HUES48 (cell line): ENCODE data around the gene DPM3.
A peak's percentile ranks its signal among the peaks of the same experiment; 100 is the strongest.

Source experiments
- H3K27ac ChIP-seq: one replicate; pipeline ENCODE4 v1.7.0; 2013; ENCODE audit warnings: low read depth, low read length, inconsistent platforms
- H3K27me3 ChIP-seq: 2 replicates; pipeline ENCODE4 v1.6.1; 2013; ENCODE audit warnings: mild to moderate bottlenecking, low read length; ENCODE audit not compliant: control insufficient read depth, insufficient read depth
- H3K36me3 ChIP-seq: 2 replicates; pipeline ENCODE4 v1.6.1; 2013; ENCODE audit warnings: low read length; ENCODE audit not compliant: control insufficient read depth, insufficient read depth
- H3K4me1 ChIP-seq: 2 replicates; pipeline ENCODE4 v1.6.1; 2013; ENCODE audit warnings: mild to moderate bottlenecking, low read length; ENCODE audit not compliant: control insufficient read depth, insufficient read depth
- H3K4me3 ChIP-seq: 2 replicates; pipeline ENCODE4 v1.5.1; 2013; ENCODE audit warnings: mild to moderate bottlenecking, low read depth, low read length
- H3K9ac ChIP-seq: 2 replicates; pipeline ENCODE4 v1.6.1; 2013; ENCODE audit warnings: mild to moderate bottlenecking, low read depth, low read length, moderate library complexity
- H3K9me3 ChIP-seq: 2 replicates; pipeline ENCODE4 v1.6.1; 2013; ENCODE audit warnings: low read length; ENCODE audit not compliant: control insufficient read depth, insufficient read depth

DPM3 gene

GRCh38 chr1:155105604-155106011 lies 34.7 kb downstream of the DPM3 start:
- no peaks in the 10 kb centered on the region for H3K9me3 ChIP-seq
- no peaks in the 10 kb centered on the region for H3K4me1 ChIP-seq
- H3K27ac ChIP-seq: no peak overlapping the region
- no peak overlapping the region for H3K9ac ChIP-seq
- no peaks in the 10 kb centered on the region for H3K36me3 ChIP-seq
- H3K4me3 ChIP-seq: no peak overlapping the region
- no peaks in the 10 kb centered on the region for H3K27me3 ChIP-seq

GRCh38 chr1:155104605-155105534 lies 35.5 kb downstream of the DPM3 start:
- no peaks in the 10 kb centered on the region for H3K9me3 ChIP-seq
- H3K36me3 ChIP-seq: no peaks in the 10 kb centered on the region
- no peaks in the 10 kb centered on the region for H3K27me3 ChIP-seq
- H3K27ac ChIP-seq: no peak overlapping the region
- no peak overlapping the region for H3K9ac ChIP-seq
- no peaks in the 10 kb centered on the region for H3K4me1 ChIP-seq
- H3K4me3 ChIP-seq: no peak overlapping the region

GRCh38 chr1:155103325-155103724 lies 37.0 kb downstream of the DPM3 start:
- Histone ChIP-seq H3K27ac (no peak overlapping the region), H3K9ac (no peak overlapping the region), H3K27me3 (no peaks in the 10 kb centered on the region), H3K4me3 (no peak overlapping the region), H3K36me3 (no peaks in the 10 kb centered on the region), H3K4me1 (no peaks in the 10 kb centered on the region), H3K9me3 (no peaks in the 10 kb centered on the region)

GRCh38 chr1:155099331-155099730 lies 41.0 kb downstream of the DPM3 start:
- H3K27ac ChIP-seq: no peak overlapping the region
- H3K9me3 ChIP-seq: no peaks in the 10 kb centered on the region
- no peak overlapping the region for H3K9ac ChIP-seq
- no peaks in the 10 kb centered on the region for H3K36me3 ChIP-seq
- H3K4me3 ChIP-seq: no peak overlapping the region
- no peaks in the 10 kb centered on the region for H3K27me3 ChIP-seq
- H3K4me1 ChIP-seq: peaks cover 3% of the 10 kb centered on the region

DNA sequence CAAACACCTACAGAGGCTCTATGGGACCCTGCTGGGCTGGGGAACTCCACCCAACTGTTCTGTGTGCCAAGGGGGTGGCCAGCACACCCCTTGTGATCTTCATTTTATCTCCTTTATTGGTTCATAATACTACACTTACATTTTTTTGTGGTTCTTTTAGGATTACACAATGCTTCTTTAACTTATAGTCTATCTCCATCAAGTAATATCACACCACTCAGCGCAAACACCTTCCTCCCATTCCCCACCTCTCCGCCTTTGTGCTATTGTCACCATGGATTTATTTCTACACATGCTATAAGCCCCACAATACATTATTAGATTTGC lies 45.7 kb downstream of the DPM3 start:
- Histone ChIP-seq H3K36me3 (no peaks in the 10 kb centered on the region), H3K4me3 (no peak overlapping the region), H3K9ac (no peak overlapping the region), H3K27ac (peak overlapping the region; percentile 47), H3K27me3 (peaks cover 7% of the 10 kb centered on the region), H3K4me1 (peaks cover 17% of the 10 kb centered on the region), H3K9me3 (no peaks in the 10 kb centered on the region)

GRCh38 chr1:155093911-155094621 lies 46.3 kb downstream of the DPM3 start:
- Histone ChIP-seq H3K36me3 (no peaks in the 10 kb centered on the region), H3K4me3 (no peak overlapping the region), H3K27me3 (peaks cover 7% of the 10 kb centered on the region), H3K9ac (no peak overlapping the region), H3K27ac (peak overlapping the region; percentile 47), H3K4me1 (peaks cover 17% of the 10 kb centered on the region), H3K9me3 (no peaks in the 10 kb centered on the region)

GRCh38 chr1:155092641-155093040 lies 47.7 kb downstream of the DPM3 start:
- H3K27me3 ChIP-seq: peaks cover 7% of the 10 kb centered on the region
- no peak overlapping the region for H3K27ac ChIP-seq
- H3K4me1 ChIP-seq: peaks cover 17% of the 10 kb centered on the region
- no peaks in the 10 kb centered on the region for H3K36me3 ChIP-seq
- no peak overlapping the region for H3K4me3 ChIP-seq
- H3K9ac ChIP-seq: no peak overlapping the region
- H3K9me3 ChIP-seq: no peaks in the 10 kb centered on the region

- Histone ChIP-seq H3K4me1 (peaks cover 17% of the 10 kb centered on the region), H3K9me3 (no peaks in the 10 kb centered on the region), H3K27ac (no peak overlapping the region), H3K9ac (no peak overlapping the region), H3K36me3 (no peaks in the 10 kb centered on the region), H3K27me3 (peaks cover 7% of the 10 kb centered on the region), H3K4me3 (no peak overlapping the region)
Observed at GRCh38 chr1:155092131-155092530, 48.2 kb downstream of the DPM3 start.

GRCh38 chr1:155091071-155092051 lies 49.0 kb downstream of the DPM3 start:
- no peak overlapping the region for H3K4me3 ChIP-seq
- H3K4me1 ChIP-seq: peaks cover 17% of the 10 kb centered on the region
- H3K9ac ChIP-seq: no peak overlapping the region
- H3K36me3 ChIP-seq: no peaks in the 10 kb centered on the region
- peaks cover 7% of the 10 kb centered on the region for H3K27me3 ChIP-seq
- H3K9me3 ChIP-seq: no peaks in the 10 kb centered on the region
- H3K27ac ChIP-seq: no peak overlapping the region
